IMR-90 (cell line): ENCODE data around the gene FAR2. TPM values are rescaled to one million over a fixed set of nuclear protein-coding genes. Genes with fewer than 3 reads are reported as not detected.

Experiments
- ATAC-seq: fragments of 200-7000 bp; cut with Tn5 transposase; 2 replicates; pipeline ENCODE4 v1.9.1; 2020; ENCODE audit warnings: low read depth, mild to moderate bottlenecking, moderate library complexity
- BruUV-seq: library from RNA; stranded (reverse); fragments of 400-500 nt; replicated peaks from 2 replicates; lab custom pipeline; 2021; lab: Mats Ljungman, UMichigan
- CTCF ChIA-PET: fragments of 300-600 bp; formaldehyde crosslinking; extraction: SDS; loops from one replicate; lab custom pipeline; 2021; ENCODE audit warnings: antibody characterized with exemption; lab: Yijun Ruan, JAX
- POLR2A ChIA-PET: fragments of 300-600 bp; sonication (Branson Sonifier 250); formaldehyde crosslinking; loops from one replicate; lab custom pipeline; 2022; ENCODE audit warnings: antibody characterized with exemption; ENCODE audit not compliant: unreplicated experiment; lab: Charles Lee
- DNase-seq: peaks from one replicate; pipeline ENCODE4 v3.0.0; 2013
- H2AFZ ChIP-seq: replicated peaks from 2 replicates; pipeline ENCODE3; 2013; ENCODE audit warnings: low read length, mild to moderate bottlenecking; ENCODE audit not compliant: poor library complexity
- H2AK5ac ChIP-seq: 2 replicates; pipeline ENCODE4 v1.6.1; 2013; ENCODE audit warnings: low read depth, low read length, inconsistent platforms
- H2AK9ac ChIP-seq: replicated peaks from 2 replicates; pipeline ENCODE3; 2013; ENCODE audit warnings: mild to moderate bottlenecking, low read depth, low read length, moderate library complexity; ENCODE audit not compliant: poor library complexity
- H2BK120ac ChIP-seq: 2 replicates; pipeline ENCODE4 v1.6.1; 2013; ENCODE audit warnings: low read depth, low read length, inconsistent platforms
- H2BK15ac ChIP-seq: 3 replicates; pipeline ENCODE4 v1.6.1; 2013; ENCODE audit warnings: low read depth, low read length, inconsistent platforms
- H2BK20ac ChIP-seq: 2 replicates; pipeline ENCODE4 v1.6.1; 2013; ENCODE audit warnings: low read depth, mild to moderate bottlenecking, inconsistent platforms, low read length, moderate library complexity
- H2BK5ac ChIP-seq: 2 replicates; pipeline ENCODE4 v1.6.1; 2013; ENCODE audit warnings: mild to moderate bottlenecking, low read depth, low read length, inconsistent platforms; ENCODE audit not compliant: poor library complexity, severe bottlenecking
- H3K14ac ChIP-seq: replicated peaks from 2 replicates; pipeline ENCODE4 v1.6.1; 2013; ENCODE audit warnings: low read depth, low read length, inconsistent platforms
- H3K18ac ChIP-seq: 2 replicates; pipeline ENCODE4 v1.6.1; 2013; ENCODE audit warnings: low read depth, low read length, control low read depth
- H3K23ac ChIP-seq: 2 replicates; pipeline ENCODE4 v1.6.1; 2013; ENCODE audit warnings: low read depth, low read length, inconsistent platforms
- H3K27ac ChIP-seq: 2 replicates; pipeline ENCODE4 v1.5.1; 2013; ENCODE audit warnings: mild to moderate bottlenecking, control low read depth, low read length; ENCODE audit not compliant: insufficient read depth
- H3K27me3 ChIP-seq: 2 replicates; pipeline ENCODE4 v1.6.1; 2013; ENCODE audit warnings: low read length; ENCODE audit not compliant: control insufficient read depth, insufficient read depth
- H3K36me3 ChIP-seq: 2 replicates; pipeline ENCODE4 v1.6.1; 2013; ENCODE audit warnings: low read length, mixed read lengths; ENCODE audit not compliant: control insufficient read depth, insufficient read depth
- H3K4ac ChIP-seq: 2 replicates; pipeline ENCODE4 v1.6.1; 2013; ENCODE audit warnings: low read depth, low read length, inconsistent platforms
- H3K4me1 ChIP-seq: 2 replicates; pipeline ENCODE4 v1.6.1; 2013; ENCODE audit warnings: low read length, mixed read lengths; ENCODE audit not compliant: control insufficient read depth, insufficient read depth
- H3K4me2 ChIP-seq: 2 replicates; pipeline ENCODE4 v1.6.1; 2013; ENCODE audit warnings: low read depth, mild to moderate bottlenecking, control low read depth, low read length, moderate library complexity
- H3K4me3 ChIP-seq: 2 replicates; pipeline ENCODE4 v1.5.1; 2013; ENCODE audit warnings: low read depth, mild to moderate bottlenecking, control low read depth, low read length, moderate library complexity; ENCODE audit not compliant: insufficient read depth
- H3K56ac ChIP-seq: 2 replicates; pipeline ENCODE4 v1.6.1; 2013; ENCODE audit warnings: low read length, inconsistent platforms; ENCODE audit not compliant: insufficient read depth; ENCODE audit errors: extremely low read depth
- H3K79me1 ChIP-seq, 2 experiments: 2 replicates each; pipeline ENCODE4 v1.6.1; 2013; ENCODE audit warnings: low read length in 2 of 2, inconsistent platforms in 1 of 2, low read depth in 1 of 2
- H3K9ac ChIP-seq: 2 replicates; pipeline ENCODE4 v1.6.1; 2013; ENCODE audit warnings: low read depth, low read length, control low read depth
- H3K9me1 ChIP-seq: 2 replicates; pipeline ENCODE4 v1.6.1; 2013; ENCODE audit warnings: low read length, inconsistent platforms; ENCODE audit not compliant: insufficient read depth
- H3K9me3 ChIP-seq: 2 replicates; pipeline ENCODE4 v1.6.1; 2013; ENCODE audit warnings: low read length; ENCODE audit not compliant: control insufficient read depth, insufficient read depth
- H4K20me1 ChIP-seq: 2 replicates; pipeline ENCODE4 v1.6.1; 2013; ENCODE audit warnings: low read length, inconsistent platforms; ENCODE audit not compliant: insufficient read depth
- H4K5ac ChIP-seq: 2 replicates; pipeline ENCODE4 v1.6.1; 2013; ENCODE audit warnings: mild to moderate bottlenecking, low read depth, low read length, control low read depth
- H4K8ac ChIP-seq, 2 experiments: 2 replicates each; pipeline ENCODE4 v1.6.1; 2013; ENCODE audit warnings: low read depth in 2 of 2, low read length in 2 of 2, control low read depth in 1 of 2, inconsistent platforms in 1 of 2
- H4K91ac ChIP-seq: 2 replicates; pipeline ENCODE4 v1.6.1; 2013; ENCODE audit warnings: low read depth, low read length, inconsistent platforms; ENCODE audit not compliant: insufficient read depth
- CEBPB ChIP-seq: IDR thresholded peaks from 2 replicates; pipeline ENCODE4 v1.6.1; 2012; ENCODE audit warnings: low read depth, low read length, improper control_type of control experiment
- MAZ ChIP-seq: IDR thresholded peaks from 2 replicates; pipeline ENCODE4 v1.6.1; 2012; ENCODE audit warnings: low read depth, mild to moderate bottlenecking, low read length, improper control_type of control experiment, moderate library complexity, borderline replicate concordance
- MXI1 ChIP-seq: IDR thresholded peaks from 2 replicates; pipeline ENCODE4 v1.6.1; 2012; ENCODE audit warnings: low read depth, mild to moderate bottlenecking, low read length, moderate library complexity, borderline replicate concordance
- RCOR1 ChIP-seq: IDR thresholded peaks from 2 replicates; pipeline ENCODE4 v1.6.1; 2012; ENCODE audit warnings: mild to moderate bottlenecking, low read length, improper control_type of control experiment; ENCODE audit not compliant: insufficient replicate concordance
- RFX5 ChIP-seq: IDR thresholded peaks from 2 replicates; pipeline ENCODE4 v1.8.0; 2012; ENCODE audit warnings: low read depth, mild to moderate bottlenecking, low read length, moderate library complexity
- WGBS, 2 experiments: methylation state at CpG; one replicate each; pipeline versions ENCODE4 v1.1.5 to v1.1.7; 2013; ENCODE audit warnings: missing lambda C conversion rate in 2 of 2; ENCODE audit not compliant: insufficient read length in 1 of 2; ENCODE audit errors: extremely low coverage in 2 of 2; 5-methylcytosine and 5-hydroxymethylcytosine counted together
- dilution Hi-C: fragments of 300-500 bp; cut with HindIII; formaldehyde crosslinking; loops from one replicate; pipeline ENCODE4 v1.14.3; 2018; ENCODE audit warnings: low sequenced_read_pairs; ENCODE audit not compliant: unreplicated experiment
- in situ Hi-C: fragments of 300-500 bp; cut with MboI; formaldehyde crosslinking; loops from 3 replicates; pipeline ENCODE4 v1.14.3; 2019; ENCODE audit warnings: low sequenced_read_pairs, inconsistent platforms, mixed read lengths
- intact Hi-C: fragments of 100-400 bp; cut with micrococcal nuclease; formaldehyde crosslinking; loops from 2 replicates; pipeline ENCODE4 v1.10.0; 2022
- polyA plus RNA-seq, 3 experiments: library from polyadenylated mRNA; depleted of rRNA; stranded (reverse); fragments of >200 nt; gene quantifications; 2 replicates each; pipeline ENCODE4 v1.2.3, GENCODE V29; 2012; ENCODE audit warnings: low replicate concordance in 1 of 3
- total RNA-seq: library from RNA; depleted of rRNA; stranded (reverse); fragments of >200 nt; gene quantifications from 2 replicates; pipeline ENCODE4 v1.2.3, GENCODE V29; 2012
- TF ChIP-seq, protein P1 (sequence below): fragments of 150-350 bp; IDR thresholded peaks from 2 replicates; pipeline ENCODE4 v1.6.1; 2016; ENCODE audit warnings: low read depth, mild to moderate bottlenecking, low read length, moderate library complexity, borderline replicate concordance

FAR2 gene
- total and polyA plus RNA-seq, 2 of the 4 experiments (the other 2 are of a cell fraction) = 1.1 to 2.0 TPM

DNA sequence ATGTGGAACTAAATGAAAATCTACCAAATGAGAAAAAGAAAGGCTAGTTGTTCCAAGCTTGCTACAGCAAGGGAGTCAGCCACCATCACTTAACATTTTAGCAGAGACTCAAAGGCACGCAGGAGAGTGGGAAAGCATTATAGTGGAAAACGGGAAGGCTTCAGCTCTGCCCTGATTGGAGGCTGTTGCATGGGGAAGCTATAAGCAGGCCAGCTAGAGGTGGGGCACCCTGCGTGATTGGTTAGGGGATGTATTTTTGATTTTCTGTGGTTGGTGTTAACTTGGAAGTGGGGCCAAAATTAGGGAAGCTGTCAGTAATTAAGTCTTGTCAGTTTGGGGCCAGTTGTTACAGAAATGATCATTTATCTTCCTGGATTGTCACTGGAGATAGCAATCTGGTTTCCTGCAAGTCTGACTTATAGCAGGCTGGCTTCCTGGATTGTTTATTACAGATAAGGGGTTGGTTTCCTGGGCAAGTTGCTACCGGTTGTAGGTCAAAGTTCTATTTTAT lies 93.9 kb downstream of the FAR2 start:
- DNase-seq (no peak), ATAC-seq (no peak)
- TF ChIP-seq MXI1 (no peak), CEBPB (no peak), RCOR1 (no peak), RFX5 (no peak), MAZ (no peak)
- TF ChIP-seq, protein P1, sequence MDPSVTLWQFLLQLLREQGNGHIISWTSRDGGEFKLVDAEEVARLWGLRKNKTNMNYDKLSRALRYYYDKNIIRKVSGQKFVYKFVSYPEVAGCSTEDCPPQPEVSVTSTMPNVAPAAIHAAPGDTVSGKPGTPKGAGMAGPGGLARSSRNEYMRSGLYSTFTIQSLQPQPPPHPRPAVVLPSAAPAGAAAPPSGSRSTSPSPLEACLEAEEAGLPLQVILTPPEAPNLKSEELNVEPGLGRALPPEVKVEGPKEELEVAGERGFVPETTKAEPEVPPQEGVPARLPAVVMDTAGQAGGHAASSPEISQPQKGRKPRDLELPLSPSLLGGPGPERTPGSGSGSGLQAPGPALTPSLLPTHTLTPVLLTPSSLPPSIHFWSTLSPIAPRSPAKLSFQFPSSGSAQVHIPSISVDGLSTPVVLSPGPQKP = no peak
- Histone ChIP-seq H3K9me1 (no peaks in the 10 kb centered on the region; the same call in 1 of the 2 replicates), H3K9ac (no peak overlapping the region), H2BK20ac (no peak overlapping the region), H4K91ac (no peak overlapping the region), H3K14ac (no peak overlapping the region), H3K79me1 (no peaks in the 10 kb centered on the region), H3K4me2 (no peak overlapping the region), H2AK5ac (no peak overlapping the region), H2BK5ac (no peak overlapping the region), H3K27me3 (no peaks in the 10 kb centered on the region), H2AFZ (no peak overlapping the region), H3K23ac (no peak overlapping the region), H4K8ac (no peak overlapping the region), H3K36me3 (no peaks in the 10 kb centered on the region), H3K4me1 (peaks cover 6% of the 10 kb centered on the region), H3K18ac (no peak overlapping the region), H2AK9ac (no peak overlapping the region), H4K20me1 (no peaks in the 10 kb centered on the region), H3K4ac (no peak overlapping the region), H4K5ac (no peak overlapping the region), H3K4me3 (no peak overlapping the region), H2BK120ac (no peak overlapping the region), H3K9me3 (no peaks in the 10 kb centered on the region), H3K56ac (no peak overlapping the region), H3K27ac (no peak overlapping the region), H2BK15ac (no peak overlapping the region)
- intact Hi-C loops (no loop called here), dilution Hi-C loops (no loop called here), in situ Hi-C loops (no loop called here)
- CTCF ChIA-PET = no interaction called here
- WGBS, 2 experiments = no CpG with 5 or more reads among the region's 4 CpGs
- BruUV-seq = no TSS peak
- POLR2A ChIA-PET = no interaction called here
